CD4-positive, alpha-beta T cell treated with Interleukin-17A for 4 hours (primary cell): ENCODE measurements around the gene STRA8.
"Not testable (repeated sequence)": the region's sequence is repeated elsewhere in the genome, so short reads cannot be mapped to it uniquely, and the experiment has no call there.

Source experiments
- DNase-seq: peaks from one replicate; pipeline ENCODE4 v3.0.0-alpha.2; 2020; ENCODE audit warnings: mixed read lengths

STRA8 gene

DNA sequence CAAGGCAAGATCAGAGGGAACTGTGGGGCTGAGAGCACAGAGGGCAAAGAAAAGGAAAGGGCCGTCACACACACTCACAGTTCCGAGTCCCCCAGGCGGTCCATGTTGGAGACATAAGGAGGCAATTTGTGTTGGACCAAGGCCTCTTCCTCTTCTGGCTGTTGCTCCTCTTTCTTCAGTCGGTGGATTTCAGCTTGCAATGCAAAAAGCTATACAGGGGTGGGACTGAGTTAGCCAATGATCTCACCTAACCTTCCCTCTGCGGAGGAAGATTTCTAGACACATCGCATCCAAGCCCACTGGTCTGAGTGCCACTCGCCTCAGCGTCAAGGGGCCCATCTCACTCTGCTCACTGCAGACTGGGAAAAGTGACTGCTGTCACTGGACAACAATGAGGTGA, 27.8 kb upstream of the STRA8 start:
- no peak for DNase-seq

DNA sequence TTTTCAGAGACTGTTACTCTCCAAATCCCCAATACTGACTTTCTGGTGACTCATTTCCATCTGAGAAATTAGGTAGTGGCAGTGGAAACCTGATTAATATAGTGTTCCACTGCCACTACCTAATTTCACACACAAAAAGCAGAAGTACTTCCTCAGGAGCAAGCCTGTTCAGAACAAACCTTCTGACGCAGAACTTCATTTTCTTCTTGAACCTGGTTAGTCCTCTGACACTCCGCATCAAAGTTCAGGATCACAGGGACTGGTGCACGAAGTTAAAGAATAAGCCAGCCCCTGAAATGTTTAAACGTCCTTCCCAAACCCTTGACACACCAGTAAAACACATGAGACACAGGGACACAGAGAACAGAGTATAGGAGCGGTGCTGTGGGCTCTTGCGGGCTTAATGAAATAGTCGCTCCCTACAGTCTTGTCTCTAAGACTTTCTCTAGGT, 26.7 kb upstream of the STRA8 start:
- DNase-seq: no peak

DNA sequence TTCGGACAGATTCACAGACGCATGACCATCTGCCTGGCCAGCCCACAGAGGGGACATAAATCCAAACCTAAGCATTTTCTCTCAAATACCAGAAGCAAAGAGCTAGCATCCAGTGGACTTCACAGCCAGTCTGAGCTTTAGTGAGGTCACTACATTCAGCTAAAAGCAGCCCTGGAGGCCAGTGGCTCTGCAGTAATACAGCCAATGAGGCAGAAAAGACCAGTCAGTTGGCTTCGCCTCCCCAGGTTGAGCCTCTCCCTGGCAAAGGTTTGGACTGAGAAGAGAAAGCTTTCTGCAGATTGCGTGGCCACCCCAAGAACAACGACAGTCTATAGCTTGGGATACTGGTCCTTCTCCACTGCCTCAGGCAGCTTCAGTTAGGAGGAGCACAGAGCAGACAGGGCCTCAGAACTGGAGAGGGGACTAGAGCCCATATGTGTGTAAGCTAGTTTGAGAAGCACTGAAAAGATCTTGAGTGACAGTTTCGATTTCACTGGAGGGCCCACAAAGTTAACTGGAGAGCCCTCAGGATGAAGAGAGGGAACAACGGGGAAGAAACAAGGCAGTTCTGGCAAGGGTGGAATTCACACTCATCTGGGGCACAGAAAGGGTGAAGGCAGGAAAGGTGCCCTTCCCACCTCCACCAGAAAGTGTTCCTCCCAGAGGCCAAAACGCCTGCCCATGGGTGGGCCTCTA, 26.1 kb upstream of the STRA8 start:
- DNase-seq: no peak

DNA sequence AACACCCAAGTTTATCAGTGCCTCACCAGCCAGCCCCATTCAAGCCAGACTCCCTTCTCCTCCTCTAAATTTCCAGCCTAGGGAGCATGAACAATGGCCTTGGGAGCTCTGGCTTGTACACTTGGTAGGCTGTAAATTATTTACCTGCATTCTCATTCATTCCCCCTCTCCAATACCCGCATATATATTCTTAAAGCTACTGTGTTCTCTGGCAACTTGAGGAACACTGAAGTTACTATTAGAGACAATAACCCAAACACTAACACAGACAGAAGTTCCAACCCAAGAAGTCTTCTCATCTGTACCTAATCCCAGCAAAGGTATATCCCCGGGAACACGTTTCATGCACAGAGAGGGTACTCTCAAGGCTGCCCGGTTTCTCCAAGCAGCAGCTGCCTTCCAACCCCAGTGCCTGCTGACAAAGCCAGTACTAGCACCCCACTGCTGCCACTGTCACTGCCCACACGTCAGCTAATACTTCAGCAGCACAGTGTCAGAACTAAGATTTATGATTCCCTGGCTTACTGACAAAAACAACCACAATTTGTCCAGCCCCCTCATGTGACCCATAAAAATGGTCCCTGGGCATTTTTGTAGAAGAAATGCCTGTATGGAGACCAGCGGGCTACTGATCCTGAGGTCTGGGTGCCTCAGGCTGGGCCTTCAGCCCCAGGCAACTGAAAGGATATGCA, 25.4 kb upstream of the STRA8 start:
- no peak for DNase-seq

DNA sequence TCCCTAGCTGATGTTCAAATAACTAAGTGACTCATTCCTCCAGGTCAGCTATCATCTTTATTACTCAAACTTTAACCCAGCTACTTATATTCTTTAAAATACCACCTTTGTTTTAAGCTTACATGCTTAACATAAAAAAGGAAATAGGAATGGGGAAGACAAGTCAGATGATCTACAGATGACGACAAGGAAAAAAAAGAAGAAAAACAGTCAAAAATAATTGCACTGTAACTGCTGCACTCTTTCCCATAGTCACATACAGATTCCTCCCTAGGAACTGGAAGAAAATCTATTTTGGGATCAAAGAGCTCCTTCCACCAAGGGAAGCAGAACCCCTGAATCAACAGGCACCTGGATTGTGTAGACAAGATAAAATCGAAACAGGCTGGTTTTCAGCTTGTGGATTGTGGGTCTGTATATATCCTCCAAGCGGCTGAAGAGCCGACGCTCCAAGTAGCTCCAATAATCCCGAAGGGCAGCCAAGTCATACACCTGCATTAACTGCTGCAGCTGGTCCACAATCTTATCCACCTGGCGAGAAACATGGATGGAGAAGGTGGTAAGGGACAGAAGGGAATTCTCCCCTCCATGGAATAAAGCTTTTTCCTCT, 24.3 kb upstream of the STRA8 start:
- no peak for DNase-seq

DNA sequence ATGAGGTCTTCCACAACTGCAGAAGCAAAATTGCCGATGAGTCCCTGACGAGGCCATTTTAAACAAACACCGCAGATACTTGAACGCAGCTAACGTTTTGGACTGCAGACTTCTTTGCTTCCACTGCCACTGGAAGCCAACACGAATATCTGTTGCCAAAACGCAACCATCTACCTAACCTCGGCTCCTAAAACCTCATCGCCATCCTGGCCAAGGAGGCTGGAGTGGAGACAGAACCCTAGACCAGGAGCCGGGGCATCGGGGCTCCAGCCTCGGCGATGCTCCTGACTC, 22.8 kb upstream of the STRA8 start:
- no peak for DNase-seq

DNA sequence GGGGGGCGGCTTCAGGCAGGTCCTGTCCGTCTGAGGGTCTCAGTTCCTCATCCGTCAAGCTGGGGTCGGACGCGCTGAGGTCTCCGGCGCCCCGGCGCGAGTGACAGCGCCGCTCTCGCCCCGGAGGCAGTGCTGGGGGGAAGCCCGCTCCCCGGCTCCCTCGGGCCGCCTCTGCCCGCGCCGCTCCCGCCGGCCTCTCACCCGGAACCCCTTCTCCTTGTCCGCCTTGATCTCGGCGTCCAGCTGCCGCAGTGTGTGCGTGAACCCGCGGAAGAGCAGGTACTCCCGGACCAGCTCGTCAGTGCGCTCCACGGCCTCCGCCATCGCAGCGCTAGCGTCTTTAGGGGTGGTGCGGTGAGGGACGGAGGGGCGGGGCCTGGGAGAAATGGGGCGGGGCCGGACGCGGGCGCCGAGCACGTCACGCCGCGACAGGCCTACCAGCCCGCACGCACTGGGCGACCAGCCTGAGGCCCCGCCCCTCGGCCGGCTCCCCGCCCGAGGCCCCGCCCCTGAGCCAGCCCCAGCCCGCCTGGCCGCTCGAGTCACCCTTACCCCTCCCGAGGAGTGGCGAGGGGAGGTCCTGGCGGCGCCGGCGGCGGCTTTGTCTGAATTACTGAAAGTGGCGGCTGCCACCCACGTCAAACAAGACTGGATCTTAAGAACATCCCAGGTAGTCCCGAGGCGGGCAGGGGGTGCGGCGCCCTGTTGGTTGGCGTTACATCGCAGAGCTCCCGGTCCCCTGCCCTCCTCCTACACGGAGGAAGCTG, 22.3 kb upstream of the STRA8 start, which contains the start of gene WDR91:
TSS of gene WDR91 (minus strand) at position 348 of the 767 bp plus-strand sequence. CDS start at position 324, 24 bp downstream.
- DNase-seq: peak; percentile 98

DNA sequence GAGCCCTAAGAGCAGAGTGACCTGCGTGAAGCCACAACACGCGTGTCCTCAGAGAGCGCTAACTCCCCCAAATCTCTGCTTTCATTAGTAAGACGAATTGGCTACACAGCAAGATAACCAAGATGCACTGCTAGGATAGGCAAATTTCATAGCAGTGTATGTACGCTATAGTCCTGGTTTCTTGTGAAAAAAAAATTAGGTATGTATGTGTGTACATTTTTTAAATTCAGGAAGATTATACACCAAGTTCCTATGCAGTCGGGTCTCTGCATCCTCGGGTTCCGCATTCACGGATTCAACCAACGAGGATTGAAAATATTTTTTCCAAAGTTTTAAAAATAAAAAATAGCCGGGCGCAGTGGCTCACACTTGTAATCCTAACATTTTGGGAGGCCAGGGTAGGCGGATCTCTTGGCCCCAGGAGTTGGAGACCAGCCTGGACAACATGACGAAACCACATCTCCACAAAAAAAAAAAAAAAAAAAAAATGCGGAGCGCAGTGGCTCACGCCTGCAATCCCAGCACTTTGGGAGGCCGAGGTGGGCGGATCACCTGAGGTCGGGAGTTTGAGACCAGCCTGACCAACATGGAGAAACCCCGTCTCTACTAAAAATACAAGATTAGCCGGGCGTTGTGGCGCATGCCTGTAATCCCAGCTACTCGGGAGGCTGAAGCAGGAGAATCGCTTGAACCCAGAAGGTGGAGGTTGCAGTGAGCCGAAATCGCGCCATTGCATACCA, 21.5 kb upstream of the STRA8 start:
- not testable (repeated sequence) for DNase-seq

DNA sequence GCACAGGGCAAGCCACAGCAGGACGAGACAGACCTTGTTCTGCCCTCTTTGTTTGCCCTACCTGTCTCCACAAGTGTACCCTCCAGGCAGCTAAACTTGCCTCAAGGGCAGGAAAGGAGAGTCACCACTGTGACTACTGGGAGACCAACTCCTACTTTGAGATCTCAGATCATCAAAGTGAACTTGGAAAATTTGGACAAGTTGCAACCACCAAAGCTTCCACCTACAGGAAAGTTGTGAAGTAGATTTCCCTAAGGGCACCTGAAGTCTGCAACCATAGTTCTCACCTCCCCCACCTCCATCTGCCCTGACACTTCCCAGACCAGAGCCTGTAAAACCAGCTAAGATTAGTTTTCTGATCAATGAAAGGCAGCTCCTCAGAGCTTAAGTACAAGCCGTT, 19.8 kb upstream of the STRA8 start:
- DNase-seq: no peak

DNA sequence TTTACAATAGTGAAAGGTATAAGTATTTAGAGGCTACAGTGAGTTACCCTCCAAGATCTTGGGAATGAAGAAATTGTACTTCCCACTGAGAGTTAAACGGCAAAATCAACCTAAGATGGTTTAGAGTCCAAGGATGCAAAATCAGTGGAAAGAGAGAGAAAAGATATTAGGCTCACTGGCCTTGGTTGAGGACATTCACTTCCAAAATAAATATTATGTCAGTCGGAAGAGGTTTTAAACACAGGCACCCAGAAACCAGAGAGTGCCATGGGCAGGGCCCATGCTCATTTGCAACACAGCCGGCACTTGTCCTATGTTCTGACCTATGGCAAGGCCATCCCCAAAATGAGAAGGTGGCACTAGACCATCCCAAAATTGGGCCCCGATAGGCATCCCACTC, 18.5 kb upstream of the STRA8 start:
- no peak for DNase-seq

DNA sequence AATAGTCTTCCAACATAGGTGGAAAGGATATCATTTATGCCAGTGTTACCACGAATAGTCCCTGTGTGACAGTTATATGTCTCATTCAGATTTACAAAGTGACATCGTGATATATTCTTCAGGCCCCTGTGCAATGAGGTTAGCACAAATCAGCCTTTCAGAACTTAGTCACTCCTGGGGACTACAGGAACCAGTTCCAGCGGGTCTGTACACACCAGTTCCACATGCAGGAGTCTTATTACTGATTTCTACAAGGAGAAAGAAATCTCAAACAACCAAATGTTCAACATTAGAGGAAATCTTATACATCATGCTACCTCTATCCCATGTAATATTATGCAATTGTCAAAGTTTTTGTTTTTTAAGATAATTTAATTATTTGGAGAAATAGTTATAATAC, 17.9 kb upstream of the STRA8 start:
- no peak for DNase-seq

DNA sequence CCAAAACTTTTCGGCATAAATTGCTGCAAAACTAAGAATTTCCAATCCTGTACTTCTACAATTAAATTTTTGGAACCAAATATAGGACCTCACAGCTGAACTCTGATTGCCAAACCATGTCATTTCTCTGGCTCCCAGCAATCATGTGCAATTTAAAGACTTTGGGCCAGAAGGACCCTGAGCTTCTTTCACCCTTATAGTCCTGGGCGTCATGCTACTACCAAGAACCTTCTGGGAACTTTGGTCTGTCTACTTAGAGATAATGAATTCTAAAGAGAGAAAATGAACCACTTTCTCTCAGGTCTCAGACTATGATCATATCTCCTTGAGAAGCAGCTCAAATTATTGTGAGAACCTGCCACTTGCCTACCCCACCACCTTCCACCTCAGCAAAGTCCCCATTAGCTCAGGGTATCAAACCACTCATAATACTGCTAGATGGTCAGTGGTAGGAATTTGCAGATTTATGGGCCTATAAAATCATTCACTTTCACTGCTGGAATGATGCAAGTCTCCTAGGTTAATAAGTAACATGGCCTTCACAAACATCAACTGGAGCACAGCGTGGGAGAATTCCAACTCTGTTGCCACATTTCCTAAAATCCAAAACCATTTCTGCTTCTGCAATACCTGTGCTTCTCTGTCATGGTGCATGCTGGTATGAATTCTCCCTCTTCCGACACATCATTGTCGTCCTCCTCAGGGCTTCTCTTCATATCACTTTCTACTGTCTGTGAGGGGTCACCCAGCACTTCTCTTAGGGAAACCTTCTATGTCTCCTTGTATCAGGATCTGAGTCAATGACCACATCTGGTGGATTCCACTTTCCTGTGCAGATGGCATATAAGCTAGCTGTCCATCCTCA, 15.8 kb upstream of the STRA8 start:
- no peak for DNase-seq

DNA sequence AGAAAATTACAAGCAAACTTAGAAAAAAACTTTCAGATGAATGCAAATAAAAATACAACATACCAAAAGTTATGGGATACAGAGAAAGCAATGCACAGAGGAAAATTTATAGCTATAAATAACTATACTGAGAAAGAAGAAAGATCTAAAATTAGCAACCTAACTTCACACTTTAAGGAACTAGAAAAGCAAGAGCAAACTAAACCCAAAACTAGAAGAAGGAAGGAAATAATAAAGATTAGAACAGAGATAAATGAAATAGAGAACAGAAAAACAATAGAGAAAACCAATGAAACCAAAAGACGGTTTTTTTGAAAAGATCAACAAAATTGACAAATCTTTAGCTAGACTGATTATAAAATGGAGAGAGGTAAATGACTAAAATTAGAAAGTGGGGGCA, 9.6 kb upstream of the STRA8 start:
- no peak for DNase-seq

DNA sequence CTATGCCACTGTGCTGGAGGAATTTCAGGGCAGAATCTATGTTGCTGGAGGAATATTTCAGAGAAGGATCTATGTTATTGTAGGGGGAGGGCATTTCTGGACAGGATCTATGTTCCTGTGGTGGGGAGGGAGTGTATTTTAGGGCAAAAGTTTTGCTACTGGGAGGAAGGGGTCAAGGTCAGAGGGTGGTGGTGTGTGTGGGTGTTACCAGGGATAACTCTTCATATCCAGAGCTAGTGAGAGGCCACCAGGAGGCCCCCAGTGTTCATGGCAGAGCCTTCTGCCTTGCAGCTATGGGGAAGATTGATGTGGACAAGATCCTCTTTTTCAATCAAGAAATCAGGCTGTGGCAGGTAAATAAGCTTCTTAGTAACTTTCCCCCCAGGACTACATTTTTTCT, 2.0 kb upstream of the STRA8 start:
- no peak for DNase-seq

DNA sequence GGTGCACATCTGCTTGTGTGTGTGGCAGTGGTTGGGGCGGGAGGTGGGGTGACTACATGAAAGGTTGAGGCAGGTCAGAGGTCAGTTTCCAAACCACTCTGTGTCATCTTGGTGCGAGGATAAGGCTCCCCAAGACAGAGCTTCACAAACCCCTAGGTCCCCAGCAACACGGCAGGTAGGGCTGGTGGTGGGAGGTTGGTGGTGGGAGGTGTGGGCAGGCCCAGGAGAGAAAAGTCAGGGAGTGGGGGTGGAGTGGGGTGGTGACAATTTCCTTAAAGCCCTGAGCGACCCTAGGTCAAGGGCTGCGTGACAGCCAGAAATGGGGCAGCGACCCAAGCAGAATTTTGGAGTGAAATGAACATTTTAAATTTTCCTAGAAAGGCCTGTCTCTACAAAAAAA, 1.6 kb upstream of the STRA8 start:
- no peak for DNase-seq

DNA sequence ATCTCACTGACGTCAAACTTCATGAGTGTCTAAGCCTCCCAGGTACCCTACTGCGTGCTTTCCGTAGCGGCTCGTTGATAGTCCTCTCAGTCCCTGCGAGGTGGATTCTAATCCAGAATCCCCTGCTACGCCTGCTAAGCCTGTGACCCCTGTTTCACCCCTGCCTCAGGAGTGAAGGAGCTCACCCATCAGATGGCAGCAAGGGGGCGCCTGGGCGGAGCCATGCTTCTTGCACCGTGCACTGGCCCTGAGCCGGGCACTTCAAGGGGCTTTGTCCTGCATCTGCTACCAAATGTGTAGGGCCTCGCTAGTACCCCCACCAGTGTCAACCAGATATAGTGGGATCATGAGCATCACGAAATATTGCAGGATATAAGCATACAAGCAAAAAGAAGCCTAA, 918 bp upstream of the STRA8 start:
- peak; percentile 12 for DNase-seq

DNA sequence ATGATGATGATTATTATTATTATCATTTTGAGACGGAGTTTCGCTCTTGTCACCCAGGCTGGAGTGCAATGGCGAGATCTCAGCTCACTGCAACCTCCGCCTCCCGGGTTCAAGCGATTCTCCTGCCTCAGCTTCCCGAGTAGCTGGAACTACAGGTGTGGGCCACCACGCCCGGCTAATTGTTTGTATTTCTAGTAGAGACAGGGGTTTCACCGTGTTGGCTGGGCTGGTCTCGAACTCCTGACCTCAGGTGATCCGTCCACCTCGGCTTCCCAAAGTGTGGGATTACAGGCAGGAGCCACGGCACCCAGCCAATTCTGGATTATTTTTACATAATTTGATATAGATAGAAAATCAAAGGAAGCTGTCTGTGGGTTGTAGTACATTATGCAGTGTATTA, 457 bp downstream of the STRA8 start:
- not testable (repeated sequence) for DNase-seq

DNA sequence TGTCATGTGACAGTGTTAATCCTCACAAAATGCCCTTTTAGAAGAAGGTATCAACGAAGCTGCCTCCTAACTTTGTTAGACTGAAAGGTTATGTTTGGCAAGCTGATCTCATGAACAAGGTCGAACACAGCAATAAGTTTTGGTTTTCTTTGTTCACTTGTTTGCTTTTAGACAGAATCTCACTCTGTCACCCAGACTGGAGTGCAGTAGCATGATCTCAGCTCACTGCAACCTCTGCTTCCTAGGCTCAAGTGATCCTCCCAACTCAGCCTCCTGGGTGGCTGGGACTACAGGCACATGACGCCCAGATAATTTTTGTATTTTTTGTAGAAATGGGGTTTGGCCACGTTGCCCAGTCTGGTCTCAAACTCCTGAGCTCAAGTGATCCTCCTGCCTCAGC, 1.1 kb downstream of the STRA8 start:
- DNase-seq: no peak

DNA sequence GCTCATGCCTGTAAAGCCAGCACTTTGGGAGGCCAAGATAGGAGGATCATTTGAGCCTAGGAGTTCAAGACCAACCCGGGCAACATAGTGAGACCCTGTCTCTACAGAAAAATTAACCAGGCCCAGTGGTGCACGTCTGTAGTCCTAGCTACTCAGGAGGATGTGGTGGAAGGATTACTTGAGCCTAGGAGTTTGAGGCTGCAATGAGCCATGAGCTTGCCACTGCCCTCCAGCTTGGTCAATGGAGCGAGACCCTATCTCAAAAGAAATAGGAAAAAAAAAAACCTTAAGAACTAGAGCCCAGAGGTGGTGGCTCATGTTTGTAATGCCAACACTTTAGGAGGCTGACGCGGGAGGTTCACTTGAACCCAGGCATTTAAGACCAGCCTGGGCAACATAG, 2.2 kb downstream of the STRA8 start:
- DNase-seq: no peak

DNA sequence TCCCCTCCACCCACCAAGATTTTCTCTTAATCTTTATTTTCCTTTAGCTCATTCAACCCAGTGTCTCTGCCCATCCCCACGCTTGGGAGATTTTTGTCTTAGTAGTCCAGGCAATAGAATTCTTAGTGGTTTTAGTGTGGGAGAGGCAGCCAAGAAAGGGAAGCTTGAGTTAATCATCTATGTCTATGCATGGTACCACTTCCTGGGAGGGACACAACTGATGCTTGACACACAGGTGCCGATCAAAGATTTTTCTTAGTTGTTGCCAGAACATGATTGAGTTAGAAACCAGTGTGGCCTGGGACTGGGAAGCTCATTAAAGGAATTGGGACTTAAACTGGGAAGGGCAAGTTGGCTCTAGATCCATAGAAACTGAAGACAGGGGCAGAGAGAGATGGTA, 3.1 kb downstream of the STRA8 start:
- no peak for DNase-seq

DNA sequence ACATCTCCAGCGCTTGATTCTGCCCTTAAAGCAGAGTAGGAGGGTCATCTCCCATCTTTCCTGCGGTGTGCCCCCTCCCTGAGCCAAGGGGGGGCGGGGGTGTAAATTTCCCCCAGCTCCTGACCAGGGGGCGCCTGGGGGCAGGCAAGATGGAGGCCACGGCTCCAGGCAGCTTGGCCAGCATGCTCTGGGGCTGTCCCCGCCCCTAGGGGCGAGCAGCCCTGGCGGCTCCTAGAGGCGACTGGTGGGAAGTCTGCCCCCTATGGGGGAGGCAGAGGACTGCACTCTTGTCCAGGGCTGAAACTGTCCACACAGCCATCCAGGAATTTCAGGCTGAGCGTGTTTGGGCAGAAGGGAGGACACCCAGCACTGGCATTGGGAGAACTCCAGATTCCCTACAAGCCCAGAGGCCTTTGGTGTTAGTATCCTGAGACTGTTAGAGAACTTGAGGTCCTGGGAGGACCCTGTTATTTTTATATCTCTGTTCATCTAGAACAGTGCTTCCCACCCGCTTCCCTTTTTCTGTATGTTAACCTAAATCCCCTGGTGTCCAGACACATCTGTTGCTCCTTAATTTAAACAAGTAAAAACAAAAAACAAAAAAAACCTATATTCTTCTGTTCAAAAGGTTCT, 4.6 kb downstream of the STRA8 start:
- no peak for DNase-seq
